Testis (tissue), 3 donors: Measurements from ENCODE around the gene SAP30. TPM values are rescaled to one million over a fixed set of nuclear protein-coding genes. Genes with fewer than 3 reads are reported as not detected.

Experiments
- DNase-seq: peaks from one replicate; pipeline ENCODE4 v3.0.0-alpha.2; 2019
- H3K27ac ChIP-seq, 2 donors: fragments of 200-600 bp; sonication (generic); one replicate each; pipeline ENCODE4 v1.5.1; 2019
- H3K27me3 ChIP-seq: fragments of 200-600 bp; sonication (generic); one replicate; pipeline ENCODE4 v1.5.1; 2019
- H3K36me3 ChIP-seq: fragments of 200-600 bp; sonication (generic); one replicate; pipeline ENCODE4 v1.5.1; 2017; ENCODE audit warnings: low read depth; ENCODE audit errors: missing control alignments
- H3K4me1 ChIP-seq: fragments of 200-600 bp; sonication (generic); one replicate; pipeline ENCODE4 v1.5.1; 2019
- H3K4me3 ChIP-seq, 2 donors: fragments of 200-600 bp; sonication (generic); one replicate each; pipeline ENCODE4 v1.5.1; 2017 to 2019
- H3K9me3 ChIP-seq: fragments of 200-600 bp; sonication (generic); one replicate; pipeline ENCODE4 v1.5.1; 2017
- POLR2A ChIP-seq: fragments of 450-650 bp; IDR thresholded peaks from one replicate; pipeline ENCODE4 v1.6.1; 2017; ENCODE audit warnings: antibody characterized with exemption, mild to moderate bottlenecking, moderate library complexity
- WGBS, 2 donors: methylation state at CpG; one replicate each; pipeline ENCODE4 v1.1.5; 2018; 5-methylcytosine and 5-hydroxymethylcytosine counted together
- intact Hi-C: fragments of 100-400 bp; cut with DNase I; formaldehyde crosslinking; loops from one replicate; pipeline ENCODE4 v1.15.1; 2023; ENCODE audit warnings: low total_unique reads
- polyA plus RNA-seq: library from polyadenylated mRNA; stranded (reverse); fragments of 350-450 nt; fragmentation: Illumina TruSeq; extraction: RNeasy Lipid Tissue Mini Kit (QIAGEN cat#74804); gene quantifications from one replicate; pipeline ENCODE4 v1.2.3, GENCODE V29; 2014; ENCODE audit warnings: low read depth, low replicate concordance; ENCODE audit not compliant: insufficient read depth
- total RNA-seq, 2 donors: library from RNA; depleted of rRNA; stranded (reverse); fragments of >200 nt; gene quantifications; one replicate each; pipeline ENCODE4 v1.2.3, GENCODE V29; 2016
- TF ChIP-seq, protein P1 (sequence below), 3 experiments: fragments of 450-650 bp in 2 of 3; fragments of 200-600 bp in 1 of 3; sonication (generic) in 1 of 3; IDR thresholded peaks; one replicate each; pipeline ENCODE4 v1.5.1; 2016 to 2019; ENCODE audit warnings: antibody characterized with exemption in 3 of 3, mild to moderate bottlenecking in 2 of 3, moderate library complexity in 1 of 3

Gene SAP30
- total and polyA plus RNA-seq, 3 donors from 2014 or later, result 45.8 to 57.0 (median 49.0) TPM

DNA sequence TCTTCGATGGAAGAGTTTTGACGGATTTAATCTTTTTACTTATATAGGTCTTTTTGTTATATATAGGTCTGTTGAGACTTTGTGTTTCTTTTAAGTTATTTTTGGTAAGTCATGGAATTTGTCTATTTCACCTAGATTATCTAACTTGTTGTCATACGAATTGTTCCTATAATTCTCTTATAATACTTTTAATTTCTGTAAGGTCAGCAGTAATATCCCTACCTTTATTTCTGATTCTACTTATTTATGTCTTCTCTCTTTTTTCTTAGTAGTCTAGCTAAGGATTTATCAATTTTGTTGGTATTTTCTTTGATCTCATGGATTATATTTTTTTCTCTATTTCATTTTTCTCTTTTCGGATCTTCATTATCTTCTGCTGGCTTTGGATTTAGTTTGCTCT is 11.6 kb downstream of the SAP30 start:
- intact Hi-C loops, result no loop called here
- no peak overlapping the region for H3K4me3 ChIP-seq
- no peak for TF ChIP-seq POLR2A
- TF ChIP-seq, protein P1, sequence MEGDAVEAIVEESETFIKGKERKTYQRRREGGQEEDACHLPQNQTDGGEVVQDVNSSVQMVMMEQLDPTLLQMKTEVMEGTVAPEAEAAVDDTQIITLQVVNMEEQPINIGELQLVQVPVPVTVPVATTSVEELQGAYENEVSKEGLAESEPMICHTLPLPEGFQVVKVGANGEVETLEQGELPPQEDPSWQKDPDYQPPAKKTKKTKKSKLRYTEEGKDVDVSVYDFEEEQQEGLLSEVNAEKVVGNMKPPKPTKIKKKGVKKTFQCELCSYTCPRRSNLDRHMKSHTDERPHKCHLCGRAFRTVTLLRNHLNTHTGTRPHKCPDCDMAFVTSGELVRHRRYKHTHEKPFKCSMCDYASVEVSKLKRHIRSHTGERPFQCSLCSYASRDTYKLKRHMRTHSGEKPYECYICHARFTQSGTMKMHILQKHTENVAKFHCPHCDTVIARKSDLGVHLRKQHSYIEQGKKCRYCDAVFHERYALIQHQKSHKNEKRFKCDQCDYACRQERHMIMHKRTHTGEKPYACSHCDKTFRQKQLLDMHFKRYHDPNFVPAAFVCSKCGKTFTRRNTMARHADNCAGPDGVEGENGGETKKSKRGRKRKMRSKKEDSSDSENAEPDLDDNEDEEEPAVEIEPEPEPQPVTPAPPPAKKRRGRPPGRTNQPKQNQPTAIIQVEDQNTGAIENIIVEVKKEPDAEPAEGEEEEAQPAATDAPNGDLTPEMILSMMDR (IDR thresholded peaks at IDR 0.05), result no peak
- no peak for DNase-seq
- H3K27me3 ChIP-seq, result no peaks in the 10 kb centered on the region
- WGBS, 2 donors, result 92 to 99% methylated on average over 4 of the region's 4 CpGs
- H3K9me3 ChIP-seq, result no peaks in the 10 kb centered on the region
- no peaks in the 10 kb centered on the region for H3K4me1 ChIP-seq
- no peak overlapping the region for H3K27ac ChIP-seq
- no peaks in the 10 kb centered on the region for H3K36me3 ChIP-seq

DNA sequence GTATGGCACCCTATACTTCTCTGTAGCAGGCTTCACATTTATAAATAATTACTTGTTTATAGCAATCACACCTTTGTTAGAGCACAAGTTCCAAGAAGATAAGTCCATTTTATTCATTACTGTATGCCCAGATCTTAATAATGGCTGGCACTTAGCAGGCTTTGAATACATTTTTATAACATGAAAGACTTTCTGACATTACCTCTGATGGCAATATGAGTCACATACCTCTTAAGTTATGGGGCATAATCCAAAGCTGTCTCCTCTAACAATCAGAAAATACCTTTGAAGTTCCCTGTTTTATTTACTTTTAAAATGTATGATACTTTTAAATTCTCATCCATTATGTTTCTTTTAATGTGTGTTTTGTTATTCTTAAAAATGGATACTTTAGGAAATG is 16.0 kb downstream of the SAP30 start:
- intact Hi-C loops, result no loop called here
- Histone ChIP-seq H3K27ac (no peak overlapping the region), H3K4me1 (no peaks in the 10 kb centered on the region), H3K27me3 (no peaks in the 10 kb centered on the region), H3K9me3 (no peaks in the 10 kb centered on the region), H3K4me3 (no peak overlapping the region), H3K36me3 (no peaks in the 10 kb centered on the region)
- TF ChIP-seq, protein P1 (IDR thresholded peaks at IDR 0.05), result no peak
- no peak for TF ChIP-seq POLR2A
- no peak for DNase-seq

DNA sequence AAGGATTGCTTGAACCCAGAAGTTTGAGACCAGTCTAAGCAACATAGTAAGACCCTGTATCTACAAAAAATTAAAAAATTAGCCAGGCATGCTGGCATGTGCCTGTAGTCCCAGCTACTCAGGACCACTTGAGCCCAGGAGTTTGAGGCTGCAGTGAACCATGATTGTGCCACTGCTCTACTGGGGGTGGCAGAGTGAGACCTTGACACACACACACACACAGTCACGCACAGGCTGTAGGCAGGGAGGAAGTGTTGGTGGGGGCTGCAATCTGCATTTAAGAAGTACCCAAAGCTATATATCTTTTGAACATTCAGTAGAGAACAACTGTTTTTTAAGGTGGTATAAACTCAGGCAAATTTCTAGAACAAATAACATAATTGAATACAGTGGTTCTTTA is 20.9 kb downstream of the SAP30 start:
- H3K4me1 ChIP-seq, result no peaks in the 10 kb centered on the region
- H3K4me3 ChIP-seq, result no peak overlapping the region
- 63 to 100% methylated on average over 1 of the region's 1 CpG for WGBS, 2 donors
- intact Hi-C loops, result no loop called here
- no peaks in the 10 kb centered on the region for H3K27me3 ChIP-seq
- no peak for DNase-seq
- H3K36me3 ChIP-seq, result no peaks in the 10 kb centered on the region
- no peaks in the 10 kb centered on the region for H3K9me3 ChIP-seq
- TF ChIP-seq, protein P1 (IDR thresholded peaks at IDR 0.05), result no peak
- TF ChIP-seq POLR2A, result no peak
- H3K27ac ChIP-seq, result peak overlapping the region in 1 of 2 donors; percentile 46

DNA sequence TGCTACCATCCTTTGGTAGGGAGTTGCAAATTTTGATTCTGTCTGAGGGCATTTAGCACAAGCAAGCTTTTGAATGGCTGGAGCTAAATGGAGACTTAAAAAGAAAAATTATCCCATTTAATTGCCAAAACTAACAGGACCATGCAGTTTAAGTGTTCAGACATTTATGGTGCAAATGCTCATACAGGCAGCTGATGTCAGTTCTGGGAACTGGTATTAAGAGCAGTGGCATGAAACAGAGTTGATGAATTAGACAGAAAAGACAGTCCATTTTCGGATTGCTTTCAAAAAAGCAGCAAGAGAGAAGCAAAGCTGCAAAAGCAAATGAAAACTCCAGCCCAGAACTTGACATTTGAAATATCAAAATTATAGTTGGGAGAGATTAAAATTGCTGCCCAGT is 26.9 kb downstream of the SAP30 start:
- TF ChIP-seq, protein P1 (IDR thresholded peaks at IDR 0.05), result no peak
- no peak for TF ChIP-seq POLR2A
- Histone ChIP-seq H3K27ac (no peak overlapping the region), H3K27me3 (no peaks in the 10 kb centered on the region), H3K9me3 (no peaks in the 10 kb centered on the region), H3K4me3 (no peak overlapping the region), H3K4me1 (peaks cover 8% of the 10 kb centered on the region), H3K36me3 (no peaks in the 10 kb centered on the region)
- no peak for DNase-seq
- WGBS, 2 donors, result 40 to 42% methylated on average over 1 of the region's 1 CpG
- intact Hi-C loops, result no loop called here

DNA sequence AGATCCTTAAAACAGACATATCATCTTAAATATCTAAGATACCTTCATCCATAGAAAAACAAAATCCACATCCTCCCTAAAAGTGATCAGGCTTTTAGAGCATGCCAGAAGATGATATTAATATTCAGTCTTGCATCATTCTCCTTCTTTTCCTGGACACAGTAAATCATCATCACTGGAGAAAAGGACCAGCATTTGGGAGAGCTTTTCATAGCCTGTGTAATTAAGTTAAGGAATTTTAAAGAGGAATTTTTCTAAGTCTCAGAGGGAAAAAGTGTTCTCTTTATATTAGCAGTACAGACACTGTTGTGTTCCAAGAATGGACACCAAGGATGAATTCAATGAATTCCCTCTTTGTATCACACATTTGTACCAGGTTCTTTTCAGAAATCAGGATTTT is 27.5 kb downstream of the SAP30 start:
- Histone ChIP-seq H3K36me3 (no peaks in the 10 kb centered on the region), H3K4me3 (no peak overlapping the region), H3K9me3 (no peaks in the 10 kb centered on the region), H3K27me3 (no peaks in the 10 kb centered on the region), H3K4me1 (peaks cover 8% of the 10 kb centered on the region), H3K27ac (peak overlapping the region in 1 of 2 donors; percentile 78)
- intact Hi-C loops, result no loop called here
- TF ChIP-seq POLR2A, result no peak
- TF ChIP-seq, protein P1 (IDR thresholded peaks at IDR 0.05), result no peak
- no peak for DNase-seq
